GM04504 (cell line): ENCODE results near the gene GPR142.

Source experiments
- DNase-seq: peaks from one replicate; pipeline ENCODE4 v3.0.0-alpha.2; 2012; ENCODE audit warnings: low read depth

Gene GPR142

GRCh38 chr17:74369665-74370490, 2.6 kb downstream of the GPR142 start:
- no peak for DNase-seq

DNA sequence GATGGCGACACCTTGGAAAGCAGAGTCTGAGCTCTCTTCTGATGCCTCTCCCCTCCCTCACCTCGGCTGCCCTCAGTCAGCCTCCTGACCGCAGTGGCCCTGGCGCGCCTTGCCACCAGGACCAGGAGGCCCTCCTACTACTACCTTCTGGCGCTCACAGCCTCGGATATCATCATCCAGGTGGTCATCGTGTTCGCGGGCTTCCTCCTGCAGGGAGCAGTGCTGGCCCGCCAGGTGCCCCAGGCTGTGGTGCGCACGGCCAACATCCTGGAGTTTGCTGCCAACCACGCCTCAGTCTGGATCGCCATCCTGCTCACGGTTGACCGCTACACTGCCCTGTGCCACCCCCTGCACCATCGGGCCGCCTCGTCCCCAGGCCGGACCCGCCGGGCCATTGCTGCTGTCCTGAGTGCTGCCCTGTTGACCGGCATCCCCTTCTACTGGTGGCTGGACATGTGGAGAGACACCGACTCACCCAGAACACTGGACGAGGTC, 4.4 kb downstream of the GPR142 start:
- DNase-seq: no peak

DNA sequence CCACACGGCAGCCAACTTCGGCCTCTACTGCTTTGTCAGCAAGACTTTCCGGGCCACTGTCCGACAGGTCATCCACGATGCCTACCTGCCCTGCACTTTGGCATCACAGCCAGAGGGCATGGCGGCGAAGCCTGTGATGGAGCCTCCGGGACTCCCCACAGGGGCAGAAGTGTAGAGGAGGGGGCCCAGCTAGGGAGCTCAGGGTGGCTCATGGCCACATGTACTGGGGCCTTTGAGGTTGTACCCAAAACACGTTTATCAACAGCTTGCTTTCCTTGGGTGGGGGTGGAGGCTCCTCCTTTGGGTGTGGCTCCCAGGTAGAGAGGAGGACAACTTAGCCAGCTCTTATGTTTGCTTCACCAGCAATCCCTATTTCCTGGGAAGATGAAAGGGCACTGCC, 5.1 kb downstream of the GPR142 start:
- no peak for DNase-seq

DNA sequence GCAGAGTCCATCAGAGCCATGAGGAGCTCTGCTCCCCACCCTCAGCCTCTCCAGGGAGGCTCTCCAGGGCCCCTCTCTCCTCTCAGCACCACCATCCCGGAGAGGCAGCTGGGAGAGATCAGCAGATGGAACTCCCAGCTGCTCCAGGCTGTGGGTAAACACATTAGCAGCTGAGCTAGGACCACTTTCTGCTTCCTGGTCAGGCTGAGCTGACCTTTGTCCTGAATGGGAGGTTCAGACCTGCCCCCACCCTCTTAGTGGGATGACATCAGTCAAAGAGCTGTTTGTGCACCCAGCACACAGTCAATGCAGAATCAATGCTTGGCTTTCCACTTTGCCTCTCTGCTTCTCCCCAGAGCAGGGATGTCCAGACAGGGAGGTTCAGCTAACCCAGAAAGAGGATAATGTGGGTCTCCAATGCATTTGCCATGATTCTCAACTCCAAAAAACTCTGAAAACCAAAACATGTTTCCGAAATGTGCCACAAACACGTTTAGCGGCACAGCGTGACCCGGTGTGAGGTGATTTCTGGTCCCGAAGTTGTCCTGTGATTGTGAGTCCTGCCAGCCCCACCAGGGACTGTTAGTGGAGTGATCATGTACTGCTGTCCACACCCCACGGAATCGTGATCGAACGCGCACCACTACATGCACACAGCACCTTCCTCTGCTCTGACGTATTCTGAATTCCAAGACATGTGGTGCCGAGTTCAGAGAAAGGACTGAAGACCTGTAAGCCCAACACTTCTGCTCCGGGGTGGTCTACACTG, 6.7 kb downstream of the GPR142 start:
- DNase-seq: no peak

DNA sequence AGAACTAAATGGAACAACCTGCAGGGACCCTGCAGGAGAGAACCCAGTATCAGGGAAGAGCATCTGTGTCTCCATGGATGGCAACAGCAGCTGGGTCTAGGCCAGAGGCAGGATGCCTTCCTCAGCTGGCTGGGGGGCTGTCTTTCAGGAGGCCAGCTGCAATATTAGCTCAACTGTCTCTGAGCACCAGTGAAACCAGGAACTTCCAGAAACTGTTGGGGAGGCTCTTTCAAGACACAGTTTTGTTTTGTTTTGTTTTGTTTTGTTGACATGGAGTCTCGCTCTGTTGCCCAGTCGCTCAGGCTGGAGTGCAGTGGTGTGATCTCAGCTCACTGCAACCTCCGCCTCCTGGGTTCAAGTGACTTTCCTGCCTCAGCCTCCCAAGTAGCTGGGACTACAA, 7.6 kb downstream of the GPR142 start:
- DNase-seq: no peak

DNA sequence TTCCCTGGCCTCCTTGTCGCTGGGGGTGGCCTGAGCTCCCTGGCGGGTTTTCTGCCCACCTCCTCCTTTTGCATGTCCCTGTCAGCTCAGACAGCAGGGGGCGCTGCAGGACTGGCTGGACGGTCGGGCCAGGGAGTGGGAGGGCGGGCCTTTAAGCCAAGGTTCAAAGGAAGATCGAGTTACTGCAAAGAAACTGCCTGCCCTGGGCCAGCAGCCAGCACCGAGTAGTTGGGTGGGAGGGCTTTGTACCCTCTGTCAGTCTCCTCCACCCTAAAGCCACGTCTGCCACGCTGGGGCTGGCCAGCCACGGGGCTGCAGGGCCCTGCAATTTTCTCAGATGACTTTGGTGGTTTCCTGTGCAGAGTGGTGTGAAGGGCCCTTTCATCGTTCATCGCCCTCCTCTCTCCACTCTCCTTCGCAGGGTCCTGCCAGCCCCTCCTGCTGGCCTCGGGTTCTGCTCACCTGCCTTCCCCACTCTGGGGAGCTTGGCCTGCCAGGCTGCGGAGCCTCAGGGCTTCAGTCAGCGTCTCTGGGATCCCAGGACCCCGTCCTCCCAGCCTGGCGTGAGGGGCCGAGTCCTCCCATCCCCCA, 12.3 kb downstream of the GPR142 start:
- DNase-seq: peak; percentile 35

DNA sequence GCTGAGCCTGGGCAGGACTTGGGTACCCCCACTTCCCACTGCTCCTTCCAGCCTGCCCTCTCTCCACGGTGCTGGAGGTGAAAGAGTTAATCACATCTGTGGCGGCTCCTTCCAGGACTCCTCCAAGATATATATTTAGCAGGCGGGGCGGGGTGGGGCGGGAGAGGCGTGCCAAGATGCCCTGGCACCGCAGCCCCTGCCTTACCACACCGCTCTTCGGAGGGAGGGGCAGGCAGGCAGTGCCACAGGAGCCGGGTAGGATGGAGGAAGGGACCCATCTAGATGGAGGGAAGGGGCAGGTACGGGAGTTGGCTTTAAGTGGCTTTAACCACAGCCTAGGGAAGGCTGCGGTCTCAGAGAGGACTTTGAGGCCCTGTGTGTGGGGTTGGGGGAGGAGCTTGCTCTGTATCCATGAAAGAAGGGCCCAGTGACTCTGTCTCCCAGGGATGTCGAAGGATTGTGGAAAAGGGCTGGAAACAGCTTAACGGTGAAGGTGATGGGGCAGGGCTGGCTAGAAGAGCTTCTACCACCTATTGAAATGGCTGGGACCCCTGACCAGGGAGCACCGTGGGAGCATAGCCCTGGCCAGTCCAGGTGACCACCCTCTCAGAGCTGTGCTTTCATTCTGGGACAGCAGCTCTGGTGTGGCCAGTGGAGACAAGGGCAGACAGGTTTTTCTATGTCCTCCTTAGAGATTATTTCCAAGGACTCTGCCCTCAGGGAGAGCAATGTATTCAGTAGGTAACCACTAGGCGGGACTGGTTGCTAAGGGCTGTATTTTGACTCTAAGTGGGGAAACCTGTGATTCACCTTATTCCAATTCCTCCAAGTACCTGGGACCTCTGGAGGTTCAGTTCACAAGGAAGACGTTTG, 13.0 kb downstream of the GPR142 start:
- DNase-seq: no peak

GRCh38 chr17:74380959-74381808, 13.9 kb downstream of the GPR142 start:
- DNase-seq: no peak

DNA sequence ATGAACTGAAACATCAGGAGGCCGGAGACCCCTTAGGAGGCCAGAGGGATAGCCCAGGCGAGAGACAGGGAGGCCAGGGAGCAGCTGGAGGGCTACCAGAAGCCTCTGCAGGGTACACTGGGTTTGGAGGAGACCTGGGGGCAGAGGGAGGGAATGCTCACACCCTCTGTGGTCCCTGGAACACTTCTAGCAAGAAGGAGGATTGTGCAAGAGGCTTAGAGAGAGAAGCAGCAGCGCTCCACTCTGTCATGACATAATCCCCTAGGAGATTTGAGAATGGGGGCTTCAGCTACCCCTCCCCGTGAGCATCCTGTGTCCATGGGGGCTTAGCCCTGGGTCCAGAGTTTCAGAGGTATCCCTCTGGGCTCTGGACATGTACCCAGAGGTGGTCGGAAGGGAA, 15.8 kb downstream of the GPR142 start:
- no peak for DNase-seq

DNA sequence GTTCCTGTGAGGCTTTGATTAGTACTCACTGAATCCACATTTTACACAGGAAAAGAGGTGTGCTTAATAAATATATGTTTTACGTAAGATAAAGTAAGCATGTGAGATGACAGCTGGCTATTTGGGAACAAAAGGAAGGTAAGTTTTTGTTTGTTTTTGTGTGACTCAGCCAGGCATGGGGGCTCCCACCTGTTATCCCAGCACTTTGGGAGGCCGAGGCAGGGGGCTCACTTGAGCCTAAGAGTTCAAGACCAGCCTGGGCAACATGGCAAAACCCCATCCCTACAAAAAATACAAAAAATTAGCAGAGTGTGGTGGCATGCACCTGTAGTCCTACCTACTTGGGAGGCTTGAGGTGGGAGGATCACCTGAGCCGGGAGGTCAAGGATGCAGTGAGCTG, 17.9 kb downstream of the GPR142 start:
- no peak for DNase-seq

GRCh38 chr17:74386386-74386785, 19.1 kb downstream of the GPR142 start:
- DNase-seq: no peak

GRCh38 chr17:74387365-74388218, 20.3 kb downstream of the GPR142 start:
- no peak for DNase-seq

- DNase-seq: no peak
Measured at GRCh38 chr17:74389084-74389753, 21.9 kb downstream of the GPR142 start.

DNA sequence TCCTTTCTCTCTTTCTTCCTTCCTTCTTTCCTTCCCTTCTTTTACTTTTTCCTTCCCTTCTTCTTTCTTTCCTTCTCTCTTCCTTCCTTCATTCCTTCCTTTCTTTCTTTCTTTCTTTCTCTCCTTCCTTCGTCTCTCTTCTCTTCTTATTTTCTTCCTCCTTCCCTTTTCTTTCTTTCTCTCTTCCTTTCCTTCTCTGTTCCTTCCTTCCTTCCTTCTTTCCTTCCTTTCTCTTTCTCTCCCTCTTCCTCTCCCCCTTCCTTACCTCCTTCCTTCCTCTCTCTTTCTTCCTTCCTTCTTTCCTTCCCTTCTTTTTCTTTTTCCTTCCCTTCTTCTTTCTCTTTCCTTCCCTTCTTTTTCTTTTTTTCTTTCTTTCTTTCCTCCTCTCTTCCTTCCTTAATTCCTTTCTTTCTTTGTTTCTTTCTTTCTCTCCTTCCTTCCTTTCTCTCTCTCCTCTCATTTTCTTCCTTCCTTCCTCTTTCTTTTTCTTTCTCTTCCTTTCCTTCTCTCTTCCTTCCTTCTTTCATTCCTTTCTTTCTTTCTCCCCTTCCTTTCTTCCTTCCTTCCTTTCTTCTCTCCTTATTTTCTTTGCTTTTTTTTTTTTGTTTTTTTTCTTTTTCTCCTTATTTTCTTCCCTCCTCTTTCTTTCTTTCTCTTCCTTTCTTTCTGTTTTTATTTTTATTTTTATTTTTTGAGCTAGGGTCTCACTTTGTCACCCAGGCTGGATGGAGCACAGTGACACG, 22.8 kb downstream of the GPR142 start:
- no peak for DNase-seq

GRCh38 chr17:74390680-74391653, 23.7 kb downstream of the GPR142 start:
- no peak for DNase-seq

- DNase-seq: no peak
Measured at GRCh38 chr17:74391771-74392170, 24.5 kb downstream of the GPR142 start.

DNA sequence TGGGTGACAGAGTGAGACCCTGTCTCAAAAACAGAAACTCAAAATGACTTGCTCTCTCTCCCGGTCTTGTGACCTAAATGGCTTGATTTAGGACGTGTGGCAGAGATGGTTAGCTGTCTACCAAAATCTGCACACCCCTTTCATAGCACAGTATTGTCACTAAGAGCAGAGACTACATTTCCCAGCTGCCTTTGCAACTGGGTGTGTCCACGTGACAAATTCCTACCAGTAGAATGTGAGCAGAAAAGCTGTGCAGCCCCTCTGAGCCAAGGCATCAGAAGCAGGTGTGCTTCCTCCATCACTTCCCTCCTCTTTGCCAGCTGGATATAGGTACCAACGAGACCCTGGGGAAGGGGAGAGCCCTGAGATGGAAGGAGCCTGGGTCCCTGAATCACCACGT, 25.5 kb downstream of the GPR142 start:
- no peak for DNase-seq
